DOHH2 (cell line): ENCODE data around the gene CRLF1.
A peak's percentile ranks its signal among the peaks of the same experiment; 100 is the strongest.

Experiments
- H3F3A ChIP-seq: fragments of 200-600 bp; sonication (generic), shearing (Covaris generic); 2 replicates; pipeline ENCODE4 v1.6.0; 2016; ENCODE audit warnings: antibody characterized with exemption, mild to moderate bottlenecking; ENCODE audit not compliant: control insufficient read depth, insufficient read depth
- H3K27ac ChIP-seq: fragments of 200-600 bp; sonication (generic); 2 replicates; pipeline ENCODE4 v1.5.1; 2014; ENCODE audit warnings: low read depth, mild to moderate bottlenecking, low read length, moderate library complexity
- H3K27me3 ChIP-seq: fragments of 200-600 bp; sonication (generic); 2 replicates; pipeline ENCODE4 v1.6.1; 2014; ENCODE audit warnings: mild to moderate bottlenecking, low read length, mixed read lengths; ENCODE audit not compliant: control insufficient read depth
- H3K36me3 ChIP-seq: fragments of 200-600 bp; sonication (generic); 2 replicates; pipeline ENCODE4 v1.6.1; 2014; ENCODE audit warnings: mild to moderate bottlenecking, low read length, moderate library complexity, mixed read lengths; ENCODE audit not compliant: control insufficient read depth
- H3K4me1 ChIP-seq: fragments of 200-600 bp; sonication (generic); 2 replicates; pipeline ENCODE4 v1.6.1; 2014; ENCODE audit warnings: mild to moderate bottlenecking, low read length, mixed read lengths; ENCODE audit not compliant: control insufficient read depth
- H3K4me2 ChIP-seq: fragments of 200-600 bp; sonication (generic); 2 replicates; pipeline ENCODE4 v1.6.0; 2014; ENCODE audit warnings: mild to moderate bottlenecking, low read length, moderate library complexity
- H3K4me3 ChIP-seq: fragments of 200-600 bp; sonication (generic); 2 replicates; pipeline ENCODE4 v1.5.1; 2014; ENCODE audit warnings: mild to moderate bottlenecking, low read length, mixed read lengths
- H3K79me2 ChIP-seq: fragments of 200-600 bp; sonication (generic); 2 replicates; pipeline ENCODE4 v1.6.1; 2014; ENCODE audit warnings: mild to moderate bottlenecking, low read length, mixed read lengths; ENCODE audit not compliant: control insufficient read depth
- H3K9me2 ChIP-seq: fragments of 200-600 bp; sonication (generic); replicated peaks from 2 replicates; pipeline ENCODE4 v1.6.1; 2014; ENCODE audit warnings: mild to moderate bottlenecking, low read length, mixed read lengths; ENCODE audit not compliant: control insufficient read depth
- H3K9me3 ChIP-seq: fragments of 200-600 bp; sonication (generic); 2 replicates; pipeline ENCODE4 v1.6.1; 2014; ENCODE audit warnings: antibody characterized with exemption, low read length, mixed read lengths; ENCODE audit not compliant: control insufficient read depth, insufficient read depth
- H4K20me1 ChIP-seq: fragments of 200-600 bp; sonication (generic); 2 replicates; pipeline ENCODE4 v1.6.0; 2014; ENCODE audit warnings: low read depth, mild to moderate bottlenecking, antibody characterized with exemption, low read length, moderate library complexity; ENCODE audit not compliant: control insufficient read depth, insufficient read depth
- EZH2phosphoT487 ChIP-seq: fragments of 200-600 bp; sonication (generic); IDR thresholded peaks from 2 replicates; pipeline ENCODE4 v1.6.1; 2017; ENCODE audit warnings: borderline replicate concordance, mild to moderate bottlenecking, antibody characterized with exemption, low read length, moderate library complexity, mixed read lengths
- TF ChIP-seq, protein P1 (sequence below): fragments of 200-600 bp; sonication (generic); IDR thresholded peaks from one replicate; pipeline ENCODE4 v1.5.1; 2014; ENCODE audit warnings: antibody characterized with exemption, mild to moderate bottlenecking, low read depth, low read length; ENCODE audit not compliant: poor library complexity, severe bottlenecking

Gene CRLF1

DNA sequence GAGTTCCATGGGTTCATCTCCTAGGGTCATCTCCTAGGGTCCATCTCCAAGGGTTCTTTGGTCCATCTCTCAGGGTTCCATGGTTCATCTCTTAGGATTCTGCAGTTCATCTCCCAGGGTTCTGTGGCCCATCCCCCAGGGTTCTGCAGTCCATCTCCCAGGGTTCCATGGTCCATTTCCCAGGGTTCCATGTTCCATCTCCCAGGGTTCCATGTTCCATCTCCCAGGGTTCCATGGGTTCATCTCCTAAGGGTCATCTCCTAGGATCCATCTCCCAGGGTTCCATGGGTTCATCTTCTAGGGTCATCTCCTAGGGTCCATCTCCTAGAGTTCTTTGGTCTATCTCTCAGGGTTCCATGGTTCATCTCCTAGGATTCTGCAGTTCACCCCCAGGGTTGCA lies 11.0 kb upstream of the CRLF1 start:
- no peaks in the 10 kb centered on the region for H4K20me1 ChIP-seq
- TF ChIP-seq, protein P1, sequence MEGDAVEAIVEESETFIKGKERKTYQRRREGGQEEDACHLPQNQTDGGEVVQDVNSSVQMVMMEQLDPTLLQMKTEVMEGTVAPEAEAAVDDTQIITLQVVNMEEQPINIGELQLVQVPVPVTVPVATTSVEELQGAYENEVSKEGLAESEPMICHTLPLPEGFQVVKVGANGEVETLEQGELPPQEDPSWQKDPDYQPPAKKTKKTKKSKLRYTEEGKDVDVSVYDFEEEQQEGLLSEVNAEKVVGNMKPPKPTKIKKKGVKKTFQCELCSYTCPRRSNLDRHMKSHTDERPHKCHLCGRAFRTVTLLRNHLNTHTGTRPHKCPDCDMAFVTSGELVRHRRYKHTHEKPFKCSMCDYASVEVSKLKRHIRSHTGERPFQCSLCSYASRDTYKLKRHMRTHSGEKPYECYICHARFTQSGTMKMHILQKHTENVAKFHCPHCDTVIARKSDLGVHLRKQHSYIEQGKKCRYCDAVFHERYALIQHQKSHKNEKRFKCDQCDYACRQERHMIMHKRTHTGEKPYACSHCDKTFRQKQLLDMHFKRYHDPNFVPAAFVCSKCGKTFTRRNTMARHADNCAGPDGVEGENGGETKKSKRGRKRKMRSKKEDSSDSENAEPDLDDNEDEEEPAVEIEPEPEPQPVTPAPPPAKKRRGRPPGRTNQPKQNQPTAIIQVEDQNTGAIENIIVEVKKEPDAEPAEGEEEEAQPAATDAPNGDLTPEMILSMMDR: no peak
- TF ChIP-seq EZH2phosphoT487: no peak
- no peak overlapping the region for H3K27ac ChIP-seq
- H3K4me2 ChIP-seq: no peak overlapping the region
- H3K36me3 ChIP-seq: no peaks in the 10 kb centered on the region
- H3F3A ChIP-seq: peaks cover 6% of the 10 kb centered on the region
- H3K27me3 ChIP-seq: peaks cover 29% of the 10 kb centered on the region
- H3K9me3 ChIP-seq: no peaks in the 10 kb centered on the region
- H3K4me1 ChIP-seq: peaks cover 30% of the 10 kb centered on the region
- H3K9me2 ChIP-seq: no peaks in the 10 kb centered on the region
- no peak overlapping the region for H3K4me3 ChIP-seq
- H3K79me2 ChIP-seq: no peaks in the 10 kb centered on the region

DNA sequence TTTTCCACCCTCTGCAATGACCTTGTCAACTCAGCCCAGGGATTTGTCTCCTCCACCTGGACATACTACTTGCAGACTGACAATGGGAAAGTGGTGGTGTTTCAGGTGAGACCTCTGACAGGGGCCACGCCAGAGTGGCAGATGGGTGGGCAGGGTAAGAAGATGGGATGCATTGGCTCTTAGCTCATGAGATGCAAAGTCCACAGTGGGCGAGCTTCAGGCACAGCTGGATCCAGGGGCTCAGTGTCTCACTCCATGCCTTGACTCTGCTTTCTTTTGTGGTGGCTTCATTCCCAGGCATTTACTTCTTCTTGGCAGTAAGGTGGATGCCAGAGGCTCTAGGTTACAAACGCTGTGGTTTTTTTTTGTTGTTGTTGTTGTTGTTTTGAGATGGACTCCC lies 9.4 kb upstream of the CRLF1 start:
- Histone ChIP-seq H4K20me1 (no peaks in the 10 kb centered on the region), H3F3A (peaks cover 2% of the 10 kb centered on the region), H3K27me3 (peaks cover 44% of the 10 kb centered on the region), H3K4me2 (no peak overlapping the region), H3K9me2 (no peaks in the 10 kb centered on the region), H3K4me3 (no peak overlapping the region), H3K9me3 (no peaks in the 10 kb centered on the region), H3K4me1 (peaks cover 28% of the 10 kb centered on the region), H3K36me3 (no peaks in the 10 kb centered on the region), H3K27ac (no peak overlapping the region), H3K79me2 (no peaks in the 10 kb centered on the region)
- TF ChIP-seq, protein P1: no peak
- no peak for TF ChIP-seq EZH2phosphoT487

DNA sequence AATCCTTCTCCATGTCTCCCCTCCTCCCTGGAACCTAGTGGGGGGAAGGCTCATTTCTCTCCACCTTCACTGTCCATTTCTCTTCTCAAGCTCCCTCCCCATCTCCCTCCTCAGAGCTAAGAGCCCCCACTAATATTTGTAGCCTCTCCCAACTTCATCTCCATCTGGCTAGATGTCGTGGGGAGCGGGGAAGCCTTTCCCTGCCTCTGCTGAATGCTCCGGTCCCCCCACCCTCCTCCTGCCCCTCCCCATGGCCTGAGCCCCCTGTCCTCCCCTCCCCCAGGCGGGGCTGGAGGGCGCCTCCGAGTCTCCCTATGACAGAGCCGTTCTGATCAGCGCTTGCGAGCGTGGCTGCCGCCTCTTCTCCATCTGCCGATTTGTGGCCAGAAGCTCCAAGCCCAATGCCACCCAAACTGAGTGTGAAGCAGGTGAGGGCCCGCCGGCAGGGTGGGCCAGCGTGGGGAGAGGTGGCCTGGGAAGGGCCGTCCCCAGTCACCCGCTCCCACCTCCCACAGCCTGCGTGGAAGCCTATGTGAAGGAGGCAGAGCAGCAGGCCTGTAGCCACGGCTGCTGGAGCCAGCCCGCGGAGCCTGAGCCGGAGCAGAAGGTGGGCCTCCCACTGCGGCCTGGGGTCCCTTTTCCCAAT lies 7.1 kb upstream of the CRLF1 start:
- H3K27ac ChIP-seq: no peak overlapping the region
- H3K79me2 ChIP-seq: no peaks in the 10 kb centered on the region
- no peaks in the 10 kb centered on the region for H3K9me2 ChIP-seq
- H3F3A ChIP-seq: no peaks in the 10 kb centered on the region
- H4K20me1 ChIP-seq: no peaks in the 10 kb centered on the region
- no peak overlapping the region for H3K4me3 ChIP-seq
- H3K36me3 ChIP-seq: no peaks in the 10 kb centered on the region
- no peak overlapping the region for H3K4me2 ChIP-seq
- H3K4me1 ChIP-seq: peaks cover 21% of the 10 kb centered on the region
- H3K9me3 ChIP-seq: no peaks in the 10 kb centered on the region
- TF ChIP-seq EZH2phosphoT487: no peak
- peaks cover 67% of the 10 kb centered on the region for H3K27me3 ChIP-seq

- Histone ChIP-seq H3F3A (no peaks in the 10 kb centered on the region), H3K79me2 (no peaks in the 10 kb centered on the region), H3K36me3 (no peaks in the 10 kb centered on the region), H3K4me2 (peak within 1 kb of the TSS; percentile 46), H3K9me3 (no peaks in the 10 kb centered on the region), H3K27me3 (peaks cover 75% of the 10 kb centered on the region), H3K27ac (no peak within 1 kb of the TSS), H3K9me2 (no peaks in the 10 kb centered on the region), H4K20me1 (no peaks in the 10 kb centered on the region), H3K4me3 (peak within 1 kb of the TSS; percentile 42), H3K4me1 (peaks cover 21% of the 10 kb centered on the region)
- peak; percentile 99 for TF ChIP-seq EZH2phosphoT487
- TF ChIP-seq, protein P1: no peak
Measured at GRCh38 chr19:18612772-18613588, 6.4 kb upstream of the CRLF1 start, which contains the start of gene TMEM59L. TMEM59L (plus strand) TSS chr19:18612870; CDS start chr19:18612959, 89 bp downstream.
